Fibroblast of villous mesenchyme (primary cell): ENCODE data around the gene C1orf198. TPM values are rescaled to one million over a fixed set of nuclear protein-coding genes. Genes with fewer than 3 reads are reported as not detected.

ENCODE experiments used
- DNase-seq: peaks from one replicate; pipeline ENCODE4 v3.0.0-alpha.2; 2010; ENCODE audit warnings: low read depth
- H3K4me3 ChIP-seq: 2 replicates; pipeline ENCODE4 v1.5.1; 2011; ENCODE audit warnings: low read depth, mild to moderate bottlenecking, low read length
- total RNA-seq: library from RNA; depleted of rRNA; stranded (reverse); fragments of >200 nt; gene quantifications from 2 replicates; pipeline ENCODE4 v1.2.3, GENCODE V29; 2012
- TF ChIP-seq, protein P1 (sequence below): IDR thresholded peaks from 2 replicates; pipeline ENCODE4 v1.5.1; 2012; ENCODE audit warnings: low read depth, mild to moderate bottlenecking, low read length; ENCODE audit not compliant: insufficient read depth

C1orf198 gene
- total RNA-seq, 1 donor, result 399 TPM

GRCh38 chr1:230868736-230869385, 540 bp upstream of the C1orf198 start:
- DNase-seq, result no peak
- peak overlapping the region; percentile 81 for H3K4me3 ChIP-seq
- TF ChIP-seq, protein P1, sequence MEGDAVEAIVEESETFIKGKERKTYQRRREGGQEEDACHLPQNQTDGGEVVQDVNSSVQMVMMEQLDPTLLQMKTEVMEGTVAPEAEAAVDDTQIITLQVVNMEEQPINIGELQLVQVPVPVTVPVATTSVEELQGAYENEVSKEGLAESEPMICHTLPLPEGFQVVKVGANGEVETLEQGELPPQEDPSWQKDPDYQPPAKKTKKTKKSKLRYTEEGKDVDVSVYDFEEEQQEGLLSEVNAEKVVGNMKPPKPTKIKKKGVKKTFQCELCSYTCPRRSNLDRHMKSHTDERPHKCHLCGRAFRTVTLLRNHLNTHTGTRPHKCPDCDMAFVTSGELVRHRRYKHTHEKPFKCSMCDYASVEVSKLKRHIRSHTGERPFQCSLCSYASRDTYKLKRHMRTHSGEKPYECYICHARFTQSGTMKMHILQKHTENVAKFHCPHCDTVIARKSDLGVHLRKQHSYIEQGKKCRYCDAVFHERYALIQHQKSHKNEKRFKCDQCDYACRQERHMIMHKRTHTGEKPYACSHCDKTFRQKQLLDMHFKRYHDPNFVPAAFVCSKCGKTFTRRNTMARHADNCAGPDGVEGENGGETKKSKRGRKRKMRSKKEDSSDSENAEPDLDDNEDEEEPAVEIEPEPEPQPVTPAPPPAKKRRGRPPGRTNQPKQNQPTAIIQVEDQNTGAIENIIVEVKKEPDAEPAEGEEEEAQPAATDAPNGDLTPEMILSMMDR, result no peak

DNA sequence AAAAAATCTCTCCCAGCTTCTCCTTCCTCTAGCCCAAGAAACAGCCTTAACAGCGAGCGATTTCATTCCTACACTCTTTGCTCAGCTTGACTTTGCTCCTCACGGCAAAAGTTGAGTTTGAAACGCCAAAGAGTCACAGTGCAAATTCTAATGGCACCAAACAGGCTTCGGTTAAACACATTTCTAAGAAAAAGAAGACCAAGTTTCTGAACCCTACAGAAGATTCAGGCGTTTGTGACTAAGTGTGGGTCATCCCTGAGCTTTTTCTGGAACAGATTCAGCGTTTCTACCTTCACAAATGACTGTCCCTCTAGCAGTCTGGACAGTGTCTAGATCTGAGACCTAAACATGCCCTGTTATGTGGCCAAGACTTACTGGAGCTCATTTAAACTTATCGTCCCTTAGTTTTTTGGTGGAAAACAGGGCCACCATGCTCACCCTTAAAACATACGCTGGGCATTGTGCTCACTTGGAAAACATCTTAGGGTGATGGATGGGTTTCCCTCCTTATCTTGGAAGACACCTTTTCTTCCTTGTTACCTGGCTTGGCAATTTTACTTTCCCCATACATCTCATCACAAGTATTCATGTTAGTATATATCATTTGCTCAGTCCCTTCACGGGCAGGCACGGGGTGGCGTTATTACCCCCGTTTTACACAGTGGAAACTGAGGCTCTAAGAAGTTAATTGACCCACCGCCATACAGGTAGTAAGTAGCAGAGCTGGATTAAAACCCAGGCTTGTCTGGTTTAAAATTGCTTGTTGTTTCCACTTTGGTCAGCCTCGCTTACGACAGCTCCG, 1.0 kb downstream of the C1orf198 start:
- H3K4me3 ChIP-seq, result peak overlapping the region; percentile 81
- DNase-seq, result no peak
- TF ChIP-seq, protein P1, result no peak

- peak overlapping the region; percentile 81 for H3K4me3 ChIP-seq
- no peak for DNase-seq
- TF ChIP-seq, protein P1, result no peak
Measured at GRCh38 chr1:230866171-230867070, 1.9 kb downstream of the C1orf198 start.

DNA sequence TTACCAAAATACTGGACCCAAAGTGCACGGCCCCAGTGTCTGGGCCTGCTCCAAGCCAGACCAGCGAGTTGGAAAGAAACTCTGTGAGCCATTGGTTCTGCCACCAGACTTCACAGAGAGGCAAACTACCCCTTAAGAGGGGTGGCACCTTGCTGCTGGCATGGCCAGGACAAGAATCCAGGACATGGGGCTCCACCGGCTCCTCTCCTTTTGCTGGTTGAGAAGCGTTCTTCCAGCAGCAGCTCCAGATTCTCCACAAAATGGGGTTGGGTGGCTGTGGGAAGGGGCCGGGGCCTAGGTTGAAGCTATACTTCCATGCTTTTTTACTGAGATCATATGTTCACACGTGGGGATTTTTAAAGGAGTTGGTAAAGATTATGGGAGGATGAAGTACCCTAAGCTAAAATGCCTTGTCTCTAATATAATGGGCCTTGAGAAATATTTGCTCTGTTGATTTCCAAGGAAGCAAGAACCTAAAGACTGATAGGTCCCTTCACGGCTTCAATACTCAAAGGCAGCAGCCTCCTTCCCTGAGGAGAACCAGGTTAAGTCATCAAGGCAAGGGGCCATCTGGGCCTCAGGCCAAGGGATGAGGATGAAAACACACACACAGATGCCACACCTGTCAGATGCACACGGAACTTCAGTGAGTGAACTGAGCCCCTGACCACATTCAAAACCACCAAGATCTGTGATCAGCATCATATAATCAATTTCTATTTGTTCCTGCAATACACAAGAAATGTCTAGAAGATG, 3.1 kb downstream of the C1orf198 start:
- TF ChIP-seq, protein P1, result no peak
- H3K4me3 ChIP-seq, result no peak overlapping the region
- DNase-seq, result no peak

DNA sequence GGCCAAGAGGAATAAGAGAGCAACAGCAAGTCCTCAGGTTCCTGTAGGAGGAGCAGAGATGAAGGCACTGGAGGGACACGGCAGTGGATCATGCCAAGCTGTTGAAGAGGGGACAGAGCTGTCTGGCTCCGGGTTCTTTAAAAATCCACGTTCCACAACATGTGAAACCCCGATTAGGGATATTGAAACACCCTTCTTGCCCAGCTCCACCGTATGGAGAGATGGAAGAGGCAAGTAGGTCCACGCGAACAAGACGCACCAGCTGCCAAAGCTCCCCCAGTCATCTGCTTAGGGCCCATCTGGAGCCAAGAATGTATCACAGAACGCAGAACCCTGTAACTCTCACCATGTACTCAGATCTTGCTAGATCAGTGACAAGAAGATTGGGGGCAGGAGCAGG, 3.9 kb downstream of the C1orf198 start:
- TF ChIP-seq, protein P1, result no peak
- no peak for DNase-seq
- no peak overlapping the region for H3K4me3 ChIP-seq

DNA sequence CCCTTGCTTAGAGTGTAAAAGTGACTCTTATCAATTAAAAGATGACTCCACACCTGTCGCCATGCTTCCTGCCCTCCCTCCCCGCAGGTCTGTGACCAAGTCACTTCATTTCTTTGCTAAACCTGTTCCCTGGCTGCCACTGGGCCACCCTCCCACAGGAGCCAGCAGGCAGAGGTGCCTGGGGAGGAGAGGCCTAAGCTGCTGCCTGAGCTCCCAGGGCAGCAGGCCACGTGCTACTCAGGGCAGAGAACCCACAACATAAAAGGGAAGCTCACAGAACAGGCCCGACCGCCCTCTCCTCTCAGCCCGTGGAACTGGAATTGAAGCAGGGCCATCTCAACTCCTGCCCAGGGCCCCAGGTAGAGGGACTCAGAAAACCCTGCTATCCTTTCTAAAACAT, 4.9 kb downstream of the C1orf198 start:
- TF ChIP-seq, protein P1, result no peak
- no peak for DNase-seq
- no peak overlapping the region for H3K4me3 ChIP-seq
